ENCODE measurements around the gene PTX4.
A peak's percentile ranks its signal among the peaks of the same experiment; 100 is the strongest.
"Not testable (repeated sequence)": the region's sequence is repeated elsewhere in the genome, so short reads cannot be mapped to it uniquely, and the experiment has no call there.

The PTX4 gene

GRCh38 chr16:1478937-1479336 lies 9.8 kb downstream of the PTX4 start:
- not testable (repeated sequence) for DNase-seq

- no peak for DNase-seq
Measured at GRCh38 chr16:1477033-1477432, 11.7 kb downstream of the PTX4 start.

- DNase-seq: no peak
Measured at GRCh38 chr16:1475552-1476114, 13.1 kb downstream of the PTX4 start.

- peak; percentile 44 for DNase-seq
Measured at GRCh38 chr16:1474796-1475551, 13.8 kb downstream of the PTX4 start, which contains the start of gene CLCN7. TSS of gene CLCN7 (minus strand) at chr16:1475028. CDS start at chr16:1474974, 54 bp downstream.

- no peak for DNase-seq
Measured at GRCh38 chr16:1474082-1474795, 14.5 kb downstream of the PTX4 start.

- DNase-seq: no peak
Measured at GRCh38 chr16:1472974-1473373, 15.8 kb downstream of the PTX4 start.

GRCh38 chr16:1471569-1472194 lies 17.1 kb downstream of the PTX4 start:
- DNase-seq: no peak

GRCh38 chr16:1470481-1471251 lies 18.1 kb downstream of the PTX4 start:
- no peak for DNase-seq

- no peak for DNase-seq
Measured at GRCh38 chr16:1469693-1470201, 19.0 kb downstream of the PTX4 start.

GRCh38 chr16:1469141-1469540 lies 19.6 kb downstream of the PTX4 start:
- DNase-seq: not testable (repeated sequence)

GRCh38 chr16:1468426-1468810 lies 20.3 kb downstream of the PTX4 start:
- DNase-seq: no peak

- no peak for DNase-seq
Measured at GRCh38 chr16:1466968-1467521, 21.7 kb downstream of the PTX4 start.

GRCh38 chr16:1466054-1466453 lies 22.7 kb downstream of the PTX4 start:
- DNase-seq: no peak

GRCh38 chr16:1465567-1465915 lies 23.2 kb downstream of the PTX4 start:
- no peak for DNase-seq

- DNase-seq: no peak
Measured at GRCh38 chr16:1464894-1465566, 23.7 kb downstream of the PTX4 start.

- DNase-seq: no peak
Measured at GRCh38 chr16:1464196-1464893, 24.4 kb downstream of the PTX4 start.

GRCh38 chr16:1461146-1461545 lies 27.6 kb downstream of the PTX4 start:
- no peak for DNase-seq

- DNase-seq: no peak
Measured at GRCh38 chr16:1460602-1461138, 28.1 kb downstream of the PTX4 start.

GRCh38 chr16:1459967-1460366 lies 28.8 kb downstream of the PTX4 start:
- DNase-seq: no peak

GRCh38 chr16:1458977-1459341 lies 29.8 kb downstream of the PTX4 start:
- DNase-seq: no peak
